Measurements from ENCODE around the gene MLLT10.

MLLT10 gene

GRCh38 chr10:21501731-21502347 lies 32.2 kb upstream of the MLLT10 start:
- DNase-seq (ENCODE audit: low read depth), result no peak

DNA sequence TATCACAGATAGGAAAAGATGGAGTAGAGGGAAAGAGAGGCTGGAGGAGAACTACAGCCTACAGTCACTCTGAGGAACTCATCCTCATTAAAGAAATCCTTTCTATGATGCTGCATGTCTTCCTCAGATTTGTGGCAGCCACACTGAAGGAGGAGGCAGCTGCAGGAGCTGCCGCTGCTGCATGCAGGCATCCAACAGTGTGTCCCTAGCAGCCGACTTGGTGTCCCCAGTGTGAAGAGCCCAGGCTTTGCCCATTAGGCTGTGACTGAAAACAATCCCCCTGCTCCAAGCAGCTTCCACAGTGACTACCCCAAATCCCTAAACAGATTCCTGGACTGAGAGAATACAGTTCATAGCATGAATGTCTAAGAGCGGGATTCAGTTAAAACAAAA lies 31.7 kb upstream of the MLLT10 start:
- DNase-seq (ENCODE audit: low read depth), result no peak

DNA sequence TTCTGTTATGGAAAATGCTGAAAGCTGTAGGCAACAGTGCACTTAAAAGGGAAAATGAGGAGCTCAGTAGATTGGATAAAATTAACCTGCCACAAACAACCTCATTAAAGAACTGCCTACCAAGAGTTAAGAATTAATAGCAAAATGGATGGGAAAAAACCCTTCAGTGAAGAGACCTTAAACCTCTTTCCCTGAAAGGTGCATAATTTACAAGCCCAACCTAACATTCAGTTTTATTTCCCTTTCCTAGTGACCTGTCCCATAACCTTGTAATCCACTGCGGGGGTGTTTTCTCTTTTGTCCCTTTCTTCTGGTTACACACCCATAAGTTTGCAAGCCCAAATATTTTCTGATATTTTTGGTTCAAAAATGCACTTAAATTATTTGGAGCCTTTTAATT lies 30.5 kb upstream of the MLLT10 start:
- no peak for DNase-seq (ENCODE audit: low read depth)

DNA sequence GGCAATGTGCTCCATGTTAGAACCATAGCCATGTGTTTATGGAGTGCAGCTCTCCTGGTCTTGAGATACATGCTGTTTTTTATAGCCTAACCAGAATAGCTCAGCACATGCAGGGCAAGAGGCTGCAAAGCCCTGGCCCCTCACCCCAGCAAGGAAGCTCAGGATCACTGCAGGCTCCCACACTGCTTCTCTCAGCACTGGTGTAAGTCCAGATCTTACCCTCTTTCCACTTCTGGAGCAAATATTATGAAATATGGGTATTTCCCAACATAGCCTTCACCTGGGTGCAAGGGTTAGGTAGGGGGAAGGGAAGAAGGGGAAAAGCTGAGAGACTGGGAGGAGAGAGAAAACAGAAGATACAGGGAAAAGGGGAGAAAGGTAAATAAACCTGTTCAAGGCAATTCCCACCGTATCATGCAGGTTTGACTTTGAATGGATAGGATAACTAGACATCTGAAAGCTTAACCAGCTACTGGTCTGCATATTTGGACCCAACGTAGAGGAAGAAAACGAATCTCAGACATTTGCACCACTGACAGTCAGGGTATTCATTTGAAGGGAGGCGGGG lies 28.2 kb upstream of the MLLT10 start:
- DNase-seq (ENCODE audit: low read depth), result no peak

DNA sequence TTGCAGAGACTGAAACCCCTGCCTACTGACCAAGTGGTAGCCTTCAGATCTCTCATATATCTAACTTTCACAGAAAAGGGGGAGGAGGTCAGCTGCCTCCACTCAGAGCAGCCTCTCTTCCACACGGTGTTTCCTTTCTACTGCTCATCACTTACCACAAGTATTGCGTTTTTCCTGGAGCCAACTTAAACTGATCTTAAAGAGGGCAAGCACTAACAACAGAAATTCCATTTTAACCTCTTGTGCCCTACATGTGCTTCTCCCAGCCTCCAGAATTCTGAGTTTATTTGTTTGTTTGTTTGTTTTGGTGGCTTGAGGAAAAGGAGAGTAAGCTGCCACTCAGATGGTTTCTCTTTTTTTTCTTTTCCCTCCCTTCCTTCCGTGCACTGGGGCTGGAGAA lies 27.7 kb upstream of the MLLT10 start:
- no peak for DNase-seq (ENCODE audit: low read depth)

- DNase-seq (ENCODE audit: low read depth), result no peak
Observed at GRCh38 chr10:21507150-21507549, 26.9 kb upstream of the MLLT10 start.

DNA sequence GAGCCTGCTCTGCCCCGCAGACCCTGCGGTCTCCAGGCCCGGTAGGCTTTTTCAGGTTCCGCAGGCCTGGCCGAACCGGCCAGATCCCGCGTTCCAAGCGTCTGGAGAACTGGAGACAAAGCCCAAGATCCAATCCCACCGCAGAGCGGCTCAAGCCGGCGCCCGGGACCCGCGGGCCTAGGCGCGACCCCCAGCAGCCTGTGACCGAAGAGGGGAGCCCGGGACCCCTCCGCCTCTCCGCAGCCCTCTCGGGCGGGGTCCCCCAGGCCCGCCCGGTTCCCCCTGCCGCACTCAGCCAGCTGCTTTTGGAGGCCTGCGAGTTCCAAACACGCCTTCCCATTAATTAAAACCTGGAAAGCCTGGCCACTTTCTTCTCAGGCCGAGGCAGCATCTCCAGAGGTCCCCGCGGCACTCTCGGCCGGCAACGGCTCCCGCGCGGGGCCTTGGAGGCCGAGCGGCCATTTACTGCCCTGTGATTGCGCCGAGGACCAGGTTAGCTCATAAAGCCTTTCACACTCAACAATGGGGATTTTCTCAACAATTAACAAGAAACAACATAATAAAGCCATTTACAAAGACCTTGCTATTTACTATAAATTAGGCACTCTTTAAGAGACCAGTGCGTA lies 25.2 kb upstream of the MLLT10 start:
- DNase-seq (ENCODE audit: low read depth), result no peak

DNA sequence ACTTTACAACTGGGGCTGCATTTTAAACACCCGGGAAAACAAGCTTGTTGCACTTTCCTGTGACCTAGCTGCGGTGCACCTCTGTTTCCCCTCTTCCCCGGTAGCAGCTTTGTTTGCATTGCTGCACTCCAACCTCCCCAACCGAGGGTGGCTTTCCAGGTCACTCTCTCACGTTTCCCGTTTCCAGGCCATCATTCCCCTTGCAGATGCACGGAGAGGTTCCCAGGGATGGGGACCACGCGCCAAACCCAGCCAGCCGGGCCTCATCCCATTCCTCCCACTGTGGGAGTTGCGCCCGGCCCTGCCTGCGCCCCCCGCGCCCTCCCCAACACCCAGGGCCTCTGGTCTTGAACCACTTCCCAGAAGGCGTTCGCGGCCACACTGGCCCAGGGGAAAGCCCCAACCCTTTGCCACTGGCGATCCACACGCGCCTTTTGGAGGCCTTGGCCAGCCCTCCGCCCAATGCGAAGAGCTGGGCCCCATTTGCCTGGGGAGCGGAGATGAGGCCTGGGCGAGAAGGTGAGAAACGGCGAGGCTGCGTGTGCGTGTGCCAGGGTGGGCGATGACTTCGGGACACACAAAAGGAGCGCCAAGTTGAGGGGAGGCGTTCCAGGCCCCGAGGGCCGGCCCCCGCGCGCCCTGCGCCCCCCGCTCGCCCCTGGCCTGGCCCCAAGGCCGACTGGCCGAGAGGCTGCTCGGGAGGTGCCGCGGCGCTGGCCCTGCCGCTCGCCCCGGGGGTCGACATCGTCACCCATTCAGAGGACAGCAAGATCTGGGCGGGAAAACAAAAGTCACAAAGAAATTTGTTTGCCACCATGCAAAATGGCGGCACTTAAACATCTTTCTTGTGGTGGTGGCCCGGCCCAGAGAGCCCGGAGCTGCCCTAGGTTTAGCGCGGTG lies 24.4 kb upstream of the MLLT10 start:
- DNase-seq (ENCODE audit: low read depth), result no peak

GRCh38 chr10:21510241-21511094 lies 23.6 kb upstream of the MLLT10 start:
- no peak for DNase-seq (ENCODE audit: low read depth)

DNA sequence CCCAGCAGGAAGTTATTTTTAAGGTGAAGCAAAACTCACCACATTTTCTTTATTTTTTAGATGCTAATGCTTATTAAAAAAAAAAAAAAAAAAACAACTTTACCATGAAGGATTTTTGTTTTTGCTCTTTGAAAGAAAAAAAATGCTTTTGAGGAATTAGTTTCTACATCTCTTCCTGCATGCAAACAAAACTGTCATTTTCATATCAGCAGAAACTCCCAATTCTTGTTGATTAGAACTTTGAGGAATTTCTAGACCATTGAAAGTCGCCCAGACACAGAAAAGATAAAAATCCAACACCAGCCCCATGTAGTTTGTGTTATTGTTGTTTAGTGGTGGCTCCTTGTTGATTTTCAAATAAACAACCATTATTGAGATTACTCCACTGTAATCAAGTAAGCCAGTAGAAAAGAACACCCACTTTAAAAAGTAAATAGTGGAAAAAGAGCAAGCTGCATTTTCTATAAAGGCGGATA lies 22.9 kb upstream of the MLLT10 start:
- no peak for DNase-seq (ENCODE audit: low read depth)

- no peak for DNase-seq (ENCODE audit: low read depth)
Observed at GRCh38 chr10:21511946-21512572, 22.0 kb upstream of the MLLT10 start.

DNA sequence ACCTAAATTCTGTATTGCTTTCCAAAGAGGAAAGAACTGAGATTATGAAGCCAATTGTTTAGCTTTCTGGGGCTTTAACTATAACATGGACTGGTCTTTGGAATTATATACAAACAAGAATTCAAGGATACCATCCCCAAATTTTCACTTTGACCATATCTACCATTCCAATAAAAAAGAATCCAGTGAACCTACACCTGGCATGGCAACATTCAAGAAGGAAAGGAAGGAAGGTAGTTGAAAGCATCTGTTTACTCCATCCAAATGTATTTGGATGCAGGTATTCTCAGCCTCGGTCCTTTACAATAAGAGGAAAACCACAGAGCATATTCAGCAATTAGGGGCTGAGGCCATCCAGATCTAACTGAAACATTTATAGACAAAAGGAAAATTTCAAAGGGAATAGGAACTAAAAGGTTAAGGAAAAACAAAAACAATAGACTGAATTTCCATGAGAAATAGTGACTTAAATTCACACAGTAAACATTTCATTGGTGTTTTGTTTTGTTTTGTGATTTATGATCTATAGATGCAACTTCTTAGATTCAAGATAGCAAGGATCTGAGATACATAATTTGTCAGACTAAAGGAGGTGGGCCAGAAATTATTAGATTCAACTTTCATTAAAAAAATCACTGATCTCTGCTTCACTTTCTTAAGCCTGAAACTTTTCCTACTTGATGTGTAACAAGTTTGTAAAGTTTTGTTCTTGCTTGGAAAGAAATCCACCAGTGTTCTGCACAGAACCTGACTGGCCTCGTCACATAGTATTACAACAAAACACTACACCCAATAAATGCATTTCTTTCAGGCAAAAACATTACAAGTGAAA lies 21.2 kb upstream of the MLLT10 start:
- DNase-seq (ENCODE audit: low read depth), result no peak

DNA sequence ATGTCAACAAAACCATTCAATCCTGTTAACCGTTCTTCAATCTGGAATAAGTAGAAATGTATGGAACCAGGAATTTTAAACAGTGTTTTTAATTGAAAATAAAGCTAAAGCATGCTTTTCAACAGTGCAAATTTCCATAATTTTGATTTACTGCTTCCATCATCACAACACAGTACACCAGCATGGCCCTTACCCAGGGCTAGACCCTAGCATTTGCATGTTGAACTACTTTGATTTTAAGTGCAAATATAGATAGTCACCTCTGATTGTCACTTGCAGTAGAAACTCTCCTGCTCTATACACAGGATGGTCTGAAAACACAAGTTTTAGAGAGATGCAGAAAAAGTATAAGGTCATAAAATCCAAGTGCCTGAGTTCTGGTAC lies 20.6 kb upstream of the MLLT10 start:
- DNase-seq (ENCODE audit: low read depth), result no peak

GRCh38 chr10:21514129-21514817 lies 19.8 kb upstream of the MLLT10 start:
- no peak for DNase-seq (ENCODE audit: low read depth)

DNA sequence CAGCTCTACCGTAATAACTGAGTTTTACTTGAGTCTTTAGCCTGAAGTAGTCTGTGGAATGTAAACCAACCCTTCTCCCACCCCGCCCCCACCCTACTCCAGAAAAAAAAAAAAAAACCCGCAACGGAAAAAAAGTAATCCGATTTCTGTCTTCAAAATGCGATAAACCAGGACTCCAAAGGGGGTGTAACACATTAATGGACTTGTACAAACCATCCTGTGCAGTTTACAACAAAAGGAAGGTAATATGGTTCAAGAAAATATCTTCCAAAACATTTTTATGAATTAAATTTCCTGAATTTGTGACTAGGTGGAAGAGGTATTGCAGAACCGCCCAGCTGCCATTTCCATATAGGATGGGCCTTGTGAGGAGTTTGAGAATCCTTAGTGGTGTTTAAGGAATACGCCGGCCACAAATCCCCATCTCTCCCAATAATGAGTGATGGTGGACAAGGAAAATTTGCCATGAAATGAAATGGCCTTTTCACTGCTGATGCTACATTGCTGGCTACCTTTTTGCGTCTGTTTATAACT lies 19.1 kb upstream of the MLLT10 start:
- DNase-seq (ENCODE audit: low read depth), result no peak

DNA sequence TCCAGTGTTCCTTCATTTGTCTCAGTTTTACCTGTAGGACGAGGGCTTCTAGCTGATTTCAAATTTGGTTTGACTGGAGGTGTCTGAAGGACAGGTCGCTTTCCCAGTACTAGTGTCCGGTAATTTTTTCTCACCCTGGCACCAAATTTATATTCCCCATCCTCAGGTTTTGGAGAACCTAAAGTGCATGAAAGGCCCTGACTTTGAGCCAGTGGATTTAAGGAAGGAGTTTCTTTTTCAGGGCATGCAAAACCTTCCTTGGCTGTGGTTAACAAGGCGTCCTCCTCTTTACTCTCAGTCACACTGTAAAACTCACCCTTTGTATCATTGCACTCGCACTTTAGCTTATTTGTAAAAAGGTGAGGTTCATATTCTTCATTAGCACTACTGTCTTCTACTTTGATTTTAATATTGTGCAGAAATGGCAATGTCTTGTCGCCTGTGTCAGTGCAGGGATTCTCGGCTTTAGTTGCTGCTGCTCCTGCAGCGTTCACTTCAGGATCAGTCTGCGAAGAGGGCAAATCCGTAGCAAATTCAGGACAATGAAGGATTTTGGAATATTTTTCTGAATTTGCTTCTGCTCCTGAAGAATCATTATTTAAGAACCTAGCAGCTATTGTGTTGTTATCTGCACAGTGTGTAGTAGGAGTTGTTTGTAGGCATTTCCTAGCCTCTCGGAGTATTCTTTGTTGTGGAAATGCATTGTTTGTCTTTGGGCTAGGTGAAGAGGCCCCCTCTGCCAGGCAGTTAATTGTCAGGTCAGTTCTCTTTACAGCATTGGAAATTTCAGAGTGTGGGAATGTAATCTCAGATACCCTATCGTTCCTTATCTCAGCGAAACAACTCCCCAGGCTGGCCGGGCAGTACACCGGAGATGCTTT lies 18.4 kb upstream of the MLLT10 start:
- no peak for DNase-seq (ENCODE audit: low read depth)

DNA sequence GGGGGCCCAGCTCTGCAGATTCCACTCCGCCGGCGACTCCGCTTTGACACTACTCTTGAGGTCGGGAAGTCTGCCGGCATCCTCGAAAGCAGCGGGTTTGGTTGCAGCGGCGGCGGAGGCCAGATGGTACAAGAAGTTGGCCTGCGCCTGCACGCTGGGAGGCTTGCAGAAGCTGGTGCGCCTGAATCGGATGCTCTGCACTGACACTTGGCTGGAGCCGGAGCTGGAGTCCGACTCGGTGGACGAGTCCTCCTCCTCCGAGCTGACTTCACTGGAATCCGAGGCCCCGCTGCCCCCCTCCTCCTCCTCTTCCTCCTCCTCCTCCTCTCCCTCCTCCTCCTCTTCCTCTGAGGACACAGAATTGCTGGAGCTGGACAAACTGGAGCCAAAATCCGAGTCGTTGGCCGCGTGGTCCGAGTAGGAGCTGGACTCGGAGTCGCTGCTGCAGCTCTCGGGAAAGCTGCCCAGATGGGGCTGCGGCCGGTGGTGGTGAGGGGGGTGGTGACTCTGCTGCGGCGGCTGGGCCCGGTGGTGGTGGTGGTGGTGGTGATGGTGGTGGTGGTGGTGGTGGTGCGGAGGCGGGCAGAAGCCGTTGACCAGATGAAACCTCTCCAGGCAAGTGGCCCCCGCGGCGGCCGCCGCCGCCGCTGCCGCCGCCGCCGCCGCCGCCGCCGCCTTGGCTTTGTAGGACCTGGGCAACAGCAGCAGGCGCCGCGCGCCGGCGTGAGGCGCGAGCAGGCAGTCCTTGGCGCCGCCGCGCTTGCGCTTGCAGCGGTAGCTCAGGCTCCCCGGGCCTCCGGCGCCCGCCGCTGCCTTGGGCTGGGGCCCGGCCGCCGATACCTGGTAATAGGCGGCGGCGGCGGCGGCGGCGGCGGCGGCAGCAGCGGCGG lies 17.5 kb upstream of the MLLT10 start:
- DNase-seq (ENCODE audit: low read depth), result peak; percentile 11

Measured in HS-27A (cell line).